Spleen (tissue), 7 donors: ENCODE measurements around the gene KCNC4.

Experiments
- CTCF ChIP-seq, 11 experiments: fragments of 200-600 bp in 7 of 11; fragments of 450-650 bp in 4 of 11; sonication (generic) in 4 of 11; IDR thresholded peaks in 8 of 11; conservative IDR thresholded peaks in 3 of 11; 1 replicate in 7 of 11; 2 replicates in 4 of 11; pipeline versions ENCODE4 v1.4.0 to v1.8.0; 2016 to 2021; ENCODE audit warnings: antibody characterized with exemption in 11 of 11, inconsistent platforms in 4 of 11, mild to moderate bottlenecking in 1 of 11
- POLR2A ChIP-seq, 3 donors: fragments of 450-650 bp; IDR thresholded peaks; one replicate each; pipeline ENCODE4 v1.5.1; 2017; ENCODE audit warnings: antibody characterized with exemption in 3 of 3, mild to moderate bottlenecking in 1 of 3
- donor health status: DM: no; HTN: no; CAD: no; lungs with moderate emphysema.
- donor health status: DM: no; HTN: no; CAD: no.
- donor health status: DM: no; HTN: no; CAD: no.

DNA sequence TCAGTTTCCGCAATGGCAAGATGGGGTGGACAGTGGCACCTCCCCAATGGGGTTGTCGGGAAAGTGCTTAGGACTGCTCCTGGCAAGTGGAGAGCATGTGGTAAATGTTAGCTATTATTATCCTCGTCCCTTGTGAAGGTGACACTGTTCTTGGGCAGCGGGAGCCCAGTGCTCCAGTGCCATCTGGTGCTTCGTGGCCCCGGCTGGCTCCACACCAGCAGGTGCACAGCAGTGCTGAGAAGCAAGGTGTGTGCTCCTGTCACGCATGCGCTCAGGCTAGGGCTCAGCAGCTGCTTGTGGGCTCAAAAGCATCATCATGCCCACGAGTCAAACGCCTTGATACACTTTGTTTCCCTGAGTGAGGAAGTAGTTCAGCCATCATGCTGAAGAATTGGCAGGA, 24.9 kb upstream of the KCNC4 start:
- no peak for TF ChIP-seq CTCF (IDR thresholded peaks at IDR 0.05 in 8 of 11, conservative IDR thresholded peaks at IDR 0.05 in 3 of 11)
- no peak for TF ChIP-seq POLR2A (IDR thresholded peaks at IDR 0.05)
